ENCODE data around the gene TTF2.

The TTF2 gene

DNA sequence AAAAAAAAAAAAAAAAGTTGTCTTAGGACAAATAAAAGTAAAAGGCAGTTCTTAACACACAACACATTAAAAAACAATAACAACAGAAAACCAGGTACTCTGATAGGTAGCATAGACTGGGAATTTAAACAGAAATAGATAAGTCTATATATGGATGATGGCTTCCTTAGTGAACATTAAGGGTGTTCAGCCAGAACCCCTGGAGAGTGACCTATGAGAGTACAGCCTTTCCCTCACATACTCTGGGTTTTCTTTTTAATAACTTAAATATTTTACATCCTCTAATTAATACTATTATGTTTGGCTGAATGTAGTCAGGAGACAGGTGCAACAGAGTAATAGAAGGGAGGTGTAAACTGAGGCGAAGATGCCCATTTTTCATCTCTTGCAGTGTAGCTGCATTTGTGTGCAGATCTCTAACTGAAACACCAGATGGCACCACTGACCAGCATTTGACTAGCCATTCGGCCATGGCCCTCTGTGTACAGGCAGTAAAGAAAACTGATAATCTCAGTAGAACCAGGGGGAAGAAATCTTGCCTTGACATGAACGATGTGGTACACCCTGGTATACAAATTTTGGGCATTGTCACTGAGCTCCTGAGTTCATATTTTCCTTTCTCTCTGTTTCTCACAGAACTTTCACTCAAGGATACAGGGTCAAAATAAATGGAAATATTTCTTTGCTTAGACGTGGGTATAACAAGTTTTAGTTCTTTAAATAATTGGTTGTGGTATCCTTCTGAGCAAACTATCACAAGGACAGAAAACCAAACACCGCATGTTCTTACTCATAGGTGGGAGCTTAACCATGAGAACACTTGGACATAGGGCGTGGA is 7.6 kb downstream of the TTF2 start:
- no peak for TF ChIP-seq EZH2 (IDR thresholded peaks at IDR 0.05)
- no peak for TF ChIP-seq POLR2AphosphoS5 (IDR thresholded peaks at IDR 0.05; ENCODE audit: borderline replicate concordance, low read depth, low read length)
- TF ChIP-seq FOXP2 (optimal IDR thresholded peaks at IDR 0.05; ENCODE audit: control extremely low read depth, extremely low read length, insufficient read depth) = no peak
- no peak for DNase-seq (ENCODE audit: low read depth, low spot score)
- no peaks in the 10 kb centered on the region for H3K9me3 ChIP-seq (ENCODE audit: low read depth, low read length)
- no peaks in the 10 kb centered on the region; the same call in 1 of the 2 replicates for H3K36me3 ChIP-seq (ENCODE audit: insufficient read depth, low read length)
- no peak overlapping the region for H3K27ac ChIP-seq
- H3K4me3 ChIP-seq = no peak overlapping the region
- no peak overlapping the region for H3K9ac ChIP-seq (ENCODE audit: insufficient read length)

- TF ChIP-seq EZH2 (IDR thresholded peaks at IDR 0.05) (no peak), POLR2AphosphoS5 (IDR thresholded peaks at IDR 0.05; ENCODE audit: borderline replicate concordance, low read depth, low read length) (no peak), FOXP2 (optimal IDR thresholded peaks at IDR 0.05; ENCODE audit: control extremely low read depth, extremely low read length, insufficient read depth) (no peak)
- Histone ChIP-seq H3K36me3 (ENCODE audit: insufficient read depth, low read length) (peaks cover 5% of the 10 kb centered on the region), H3K27ac (no peak overlapping the region), H3K4me3 (no peak overlapping the region), H3K9ac (ENCODE audit: insufficient read length) (no peak overlapping the region), H3K9me3 (ENCODE audit: low read depth, low read length) (no peaks in the 10 kb centered on the region)
- no peak for DNase-seq (ENCODE audit: low read depth, low spot score)
Observed at GRCh38 chr1:117068580-117068979, 8.5 kb downstream of the TTF2 start.

GRCh38 chr1:117069220-117069844 is 9.2 kb downstream of the TTF2 start:
- no peak overlapping the region for H3K27ac ChIP-seq
- H3K9ac ChIP-seq (ENCODE audit: insufficient read length) = no peak overlapping the region
- DNase-seq (ENCODE audit: low read depth, low spot score) = no peak
- no peak overlapping the region for H3K4me3 ChIP-seq
- H3K36me3 ChIP-seq (ENCODE audit: insufficient read depth, low read length) = peaks cover 12% of the 10 kb centered on the region
- TF ChIP-seq EZH2 (IDR thresholded peaks at IDR 0.05) = no peak
- no peak for TF ChIP-seq POLR2AphosphoS5 (IDR thresholded peaks at IDR 0.05; ENCODE audit: borderline replicate concordance, low read depth, low read length)
- no peak for TF ChIP-seq FOXP2 (optimal IDR thresholded peaks at IDR 0.05; ENCODE audit: control extremely low read depth, extremely low read length, insufficient read depth)
- H3K9me3 ChIP-seq (ENCODE audit: low read depth, low read length) = no peaks in the 10 kb centered on the region

DNA sequence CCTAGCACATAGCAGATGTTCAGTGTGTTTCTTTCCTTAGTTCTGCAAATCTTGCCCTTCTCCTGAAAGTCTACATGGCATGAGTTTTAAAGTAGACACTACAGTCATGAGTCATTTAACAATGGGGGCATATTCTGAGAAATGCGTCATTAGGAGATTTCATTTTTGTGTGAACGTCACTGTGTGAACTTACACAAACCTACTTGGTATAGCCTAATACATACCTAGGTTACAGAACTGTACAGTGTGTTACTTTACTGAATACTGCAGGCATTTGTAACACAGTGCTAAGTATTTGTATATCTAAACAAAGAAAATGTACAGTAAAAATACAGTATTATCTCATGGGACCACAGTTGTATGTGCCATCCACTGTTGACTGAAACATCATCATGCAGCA is 10.0 kb downstream of the TTF2 start:
- Histone ChIP-seq H3K9me3 (ENCODE audit: low read depth, low read length) (no peaks in the 10 kb centered on the region), H3K9ac (ENCODE audit: insufficient read length) (no peak overlapping the region), H3K4me3 (no peak overlapping the region), H3K27ac (no peak overlapping the region), H3K36me3 (ENCODE audit: insufficient read depth, low read length) (peaks cover 20% of the 10 kb centered on the region)
- TF ChIP-seq FOXP2 (optimal IDR thresholded peaks at IDR 0.05; ENCODE audit: control extremely low read depth, extremely low read length, insufficient read depth) (no peak), EZH2 (IDR thresholded peaks at IDR 0.05) (no peak), POLR2AphosphoS5 (IDR thresholded peaks at IDR 0.05; ENCODE audit: borderline replicate concordance, low read depth, low read length) (no peak)
- no peak for DNase-seq (ENCODE audit: low read depth, low spot score)

DNA sequence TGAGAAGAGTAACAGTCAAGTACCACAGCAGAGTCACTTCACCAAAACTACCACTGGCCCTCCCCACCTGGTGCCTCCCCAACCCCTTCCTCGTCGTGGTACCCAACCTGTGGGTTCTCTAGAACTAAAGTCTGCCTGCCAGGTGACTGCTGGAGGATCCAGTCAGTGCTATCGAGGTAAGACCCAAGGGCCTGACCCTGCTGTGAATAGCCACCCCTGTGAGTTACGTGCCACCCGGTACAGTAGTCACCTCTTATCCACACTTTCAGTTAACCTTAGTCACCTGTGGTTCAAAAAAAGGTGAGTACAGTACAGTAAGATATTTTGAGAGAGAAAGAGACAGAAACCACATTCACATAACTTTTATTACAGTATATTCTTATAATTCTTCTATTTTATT is 16.5 kb downstream of the TTF2 start:
- no peak for TF ChIP-seq FOXP2 (optimal IDR thresholded peaks at IDR 0.05; ENCODE audit: control extremely low read depth, extremely low read length, insufficient read depth)
- TF ChIP-seq POLR2AphosphoS5 (IDR thresholded peaks at IDR 0.05; ENCODE audit: borderline replicate concordance, low read depth, low read length) = no peak
- no peak for TF ChIP-seq EZH2 (IDR thresholded peaks at IDR 0.05)
- H3K4me3 ChIP-seq = no peak overlapping the region
- no peaks in the 10 kb centered on the region for H3K9me3 ChIP-seq (ENCODE audit: low read depth, low read length)
- H3K36me3 ChIP-seq (ENCODE audit: insufficient read depth, low read length) = peaks cover 70% of the 10 kb centered on the region
- no peak overlapping the region for H3K9ac ChIP-seq (ENCODE audit: insufficient read length)
- no peak overlapping the region for H3K27ac ChIP-seq
- no peak for DNase-seq (ENCODE audit: low read depth, low spot score)

DNA sequence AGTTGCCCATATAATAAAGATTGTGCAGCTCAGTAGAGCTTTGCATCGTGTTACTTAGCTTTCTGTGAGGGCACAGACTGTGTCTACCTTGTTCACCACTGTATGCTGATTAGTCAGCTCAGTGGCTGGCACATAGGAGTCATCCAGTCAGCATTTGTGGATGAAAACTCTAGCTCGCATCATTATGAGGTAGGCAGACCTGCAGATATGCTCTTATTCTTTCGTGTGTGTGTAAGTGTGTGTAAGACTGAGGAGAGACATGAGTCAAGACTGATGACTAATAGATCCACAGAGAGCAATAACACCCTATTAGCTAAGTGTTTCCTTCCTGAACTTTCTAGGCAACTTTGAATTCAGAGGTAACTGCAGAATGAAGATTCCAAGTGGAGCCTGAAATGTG is 17.1 kb downstream of the TTF2 start:
- Histone ChIP-seq H3K27ac (no peak overlapping the region), H3K9ac (ENCODE audit: insufficient read length) (no peak overlapping the region), H3K36me3 (ENCODE audit: insufficient read depth, low read length) (peaks cover 76% of the 10 kb centered on the region), H3K4me3 (no peak overlapping the region), H3K9me3 (ENCODE audit: low read depth, low read length) (no peaks in the 10 kb centered on the region)
- no peak for DNase-seq (ENCODE audit: low read depth, low spot score)
- no peak for TF ChIP-seq FOXP2 (optimal IDR thresholded peaks at IDR 0.05; ENCODE audit: control extremely low read depth, extremely low read length, insufficient read depth)
- TF ChIP-seq POLR2AphosphoS5 (IDR thresholded peaks at IDR 0.05; ENCODE audit: borderline replicate concordance, low read depth, low read length) = no peak
- no peak for TF ChIP-seq EZH2 (IDR thresholded peaks at IDR 0.05)

DNA sequence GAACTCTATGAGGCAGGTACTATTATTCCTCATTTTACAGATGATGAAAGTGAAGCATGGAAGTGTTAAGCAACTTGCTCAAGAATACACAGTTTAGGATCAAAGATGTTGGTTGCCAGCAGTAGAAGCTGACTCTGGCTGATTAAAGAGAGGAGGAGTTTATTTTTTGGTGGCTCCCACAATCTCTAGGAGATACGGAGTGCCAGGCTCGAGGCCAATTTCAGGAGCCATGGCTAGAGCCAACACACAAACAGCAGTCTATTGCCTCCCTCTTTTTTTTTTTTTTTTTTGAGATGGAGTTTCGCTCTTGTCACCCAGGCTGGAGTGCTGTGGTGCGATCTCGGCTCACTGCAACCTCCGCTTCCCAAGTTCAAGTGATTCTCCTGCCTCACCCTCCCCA is 19.6 kb downstream of the TTF2 start:
- H3K27ac ChIP-seq = no peak overlapping the region
- no peak overlapping the region for H3K4me3 ChIP-seq
- DNase-seq (ENCODE audit: low read depth, low spot score) = no peak
- H3K36me3 ChIP-seq (ENCODE audit: insufficient read depth, low read length) = peaks cover 64% of the 10 kb centered on the region
- H3K9me3 ChIP-seq (ENCODE audit: low read depth, low read length) = no peaks in the 10 kb centered on the region
- TF ChIP-seq EZH2 (IDR thresholded peaks at IDR 0.05) (no peak), FOXP2 (optimal IDR thresholded peaks at IDR 0.05; ENCODE audit: control extremely low read depth, extremely low read length, insufficient read depth) (no peak), POLR2AphosphoS5 (IDR thresholded peaks at IDR 0.05; ENCODE audit: borderline replicate concordance, low read depth, low read length) (no peak)
- H3K9ac ChIP-seq (ENCODE audit: insufficient read length) = no peak overlapping the region

GRCh38 chr1:117084231-117084630 is 24.1 kb downstream of the TTF2 start:
- no peak overlapping the region for H3K9ac ChIP-seq (ENCODE audit: insufficient read length)
- DNase-seq (ENCODE audit: low read depth, low spot score) = no peak
- no peak overlapping the region for H3K27ac ChIP-seq
- TF ChIP-seq FOXP2 (optimal IDR thresholded peaks at IDR 0.05; ENCODE audit: control extremely low read depth, extremely low read length, insufficient read depth) = no peak
- TF ChIP-seq EZH2 (IDR thresholded peaks at IDR 0.05) = no peak
- TF ChIP-seq POLR2AphosphoS5 (IDR thresholded peaks at IDR 0.05; ENCODE audit: borderline replicate concordance, low read depth, low read length) = no peak
- H3K4me3 ChIP-seq = no peak overlapping the region
- H3K9me3 ChIP-seq (ENCODE audit: low read depth, low read length) = no peaks in the 10 kb centered on the region
- H3K36me3 ChIP-seq (ENCODE audit: insufficient read depth, low read length) = peaks cover 35% of the 10 kb centered on the region
